Loucy (cell line): ENCODE data around the gene ZNF816.

ENCODE experiments used
- EZH2phosphoT487 ChIP-seq: fragments of 200-600 bp; IDR thresholded peaks from 2 replicates; pipeline ENCODE4 v1.6.1; 2018; ENCODE audit warnings: antibody characterized with exemption, mild to moderate bottlenecking, moderate library complexity, borderline replicate concordance
- TF ChIP-seq, protein P1 (sequence below): fragments of 200-600 bp; sonication (generic); conservative IDR thresholded peaks from 2 replicates; pipeline ENCODE4 v1.5.1; 2014; ENCODE audit warnings: mild to moderate bottlenecking, antibody characterized with exemption, low read length

DNA sequence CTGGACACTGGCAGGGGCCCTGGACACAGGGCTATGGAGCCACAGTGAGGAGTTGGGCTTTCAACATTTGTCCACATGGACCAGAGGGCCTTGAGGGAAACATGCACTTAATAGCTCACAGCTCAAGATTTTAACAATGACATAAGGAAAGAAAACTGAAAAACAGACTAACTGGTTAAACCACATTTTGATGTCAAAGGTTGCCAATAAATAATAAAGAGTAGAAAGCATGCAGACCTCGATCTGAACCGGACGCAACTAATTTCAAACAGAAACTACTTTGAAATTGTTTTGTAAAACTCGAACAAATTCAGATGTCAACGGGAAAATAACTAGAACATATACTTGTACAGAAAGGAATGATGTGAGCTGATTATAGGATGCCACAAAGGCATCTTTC is 23.9 kb downstream of the ZNF816 start:
- TF ChIP-seq, protein P1, sequence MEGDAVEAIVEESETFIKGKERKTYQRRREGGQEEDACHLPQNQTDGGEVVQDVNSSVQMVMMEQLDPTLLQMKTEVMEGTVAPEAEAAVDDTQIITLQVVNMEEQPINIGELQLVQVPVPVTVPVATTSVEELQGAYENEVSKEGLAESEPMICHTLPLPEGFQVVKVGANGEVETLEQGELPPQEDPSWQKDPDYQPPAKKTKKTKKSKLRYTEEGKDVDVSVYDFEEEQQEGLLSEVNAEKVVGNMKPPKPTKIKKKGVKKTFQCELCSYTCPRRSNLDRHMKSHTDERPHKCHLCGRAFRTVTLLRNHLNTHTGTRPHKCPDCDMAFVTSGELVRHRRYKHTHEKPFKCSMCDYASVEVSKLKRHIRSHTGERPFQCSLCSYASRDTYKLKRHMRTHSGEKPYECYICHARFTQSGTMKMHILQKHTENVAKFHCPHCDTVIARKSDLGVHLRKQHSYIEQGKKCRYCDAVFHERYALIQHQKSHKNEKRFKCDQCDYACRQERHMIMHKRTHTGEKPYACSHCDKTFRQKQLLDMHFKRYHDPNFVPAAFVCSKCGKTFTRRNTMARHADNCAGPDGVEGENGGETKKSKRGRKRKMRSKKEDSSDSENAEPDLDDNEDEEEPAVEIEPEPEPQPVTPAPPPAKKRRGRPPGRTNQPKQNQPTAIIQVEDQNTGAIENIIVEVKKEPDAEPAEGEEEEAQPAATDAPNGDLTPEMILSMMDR = no peak
- TF ChIP-seq EZH2phosphoT487 = no peak
